OCI-LY1 (cell line): ENCODE measurements around the gene GCDH.
"Not testable (repeated sequence)": the region's sequence is repeated elsewhere in the genome, so short reads cannot be mapped to it uniquely, and the experiment has no call there.

Source experiments
- H2AFZ ChIP-seq: fragments of 200-600 bp; sonication (generic), shearing (Covaris generic); 2 replicates; pipeline ENCODE4 v1.6.0; 2014; ENCODE audit warnings: antibody characterized with exemption, mild to moderate bottlenecking, low read length
- H3F3A ChIP-seq: fragments of 200-600 bp; sonication (generic), shearing (Covaris generic); 2 replicates; pipeline ENCODE4 v1.6.0; 2014; ENCODE audit warnings: mild to moderate bottlenecking, antibody characterized with exemption, low read length, moderate library complexity; ENCODE audit not compliant: insufficient read depth
- H3K27ac ChIP-seq: fragments of 200-600 bp; sonication (generic); 2 replicates; pipeline ENCODE4 v1.5.1; 2014; ENCODE audit warnings: low read length, mixed run types, mild to moderate bottlenecking, low read depth; ENCODE audit not compliant: poor library complexity, severe bottlenecking
- H3K27me3 ChIP-seq: fragments of 200-600 bp; sonication (generic); 2 replicates; pipeline ENCODE4 v1.6.0; 2014; ENCODE audit warnings: antibody characterized with exemption, mild to moderate bottlenecking, low read length, moderate library complexity; ENCODE audit not compliant: insufficient read depth
- H3K36me3 ChIP-seq: fragments of 200-600 bp; sonication (generic); 2 replicates; pipeline ENCODE4 v1.6.1; 2014; ENCODE audit warnings: mild to moderate bottlenecking, antibody characterized with exemption, low read length, moderate library complexity, mixed read lengths; ENCODE audit not compliant: insufficient read depth
- H3K4me1 ChIP-seq: fragments of 200-600 bp; sonication (generic); 2 replicates; pipeline ENCODE4 v1.5.1; 2014; ENCODE audit warnings: mild to moderate bottlenecking, low read length, moderate library complexity; ENCODE audit not compliant: insufficient read depth, severe bottlenecking
- H3K4me2 ChIP-seq: fragments of 200-600 bp; sonication (generic), shearing (Covaris generic); 2 replicates; pipeline ENCODE4 v1.6.1; 2014; ENCODE audit warnings: low read length
- H3K4me3 ChIP-seq: fragments of 200-600 bp; sonication (generic); 2 replicates; pipeline ENCODE4 v1.5.1; 2014; ENCODE audit warnings: low read length, low read depth, mild to moderate bottlenecking, mixed read lengths; ENCODE audit not compliant: poor library complexity, severe bottlenecking
- H3K79me2 ChIP-seq: fragments of 200-600 bp; shearing (Covaris generic); 2 replicates; pipeline ENCODE4 v1.6.1; 2016; ENCODE audit warnings: mixed run types, low read length, mixed read lengths; ENCODE audit not compliant: insufficient read depth
- H3K9ac ChIP-seq: fragments of 200-600 bp; sonication (generic), shearing (Covaris generic); 2 replicates; pipeline ENCODE4 v1.6.1; 2014; ENCODE audit warnings: mild to moderate bottlenecking, low read length, mixed read lengths
- H3K9me2 ChIP-seq: fragments of 200-600 bp; sonication (generic), shearing (Covaris generic); 2 replicates; pipeline ENCODE4 v1.6.1; 2014; ENCODE audit warnings: low read depth, mild to moderate bottlenecking, low read length, mixed read lengths
- H3K9me3 ChIP-seq: fragments of 200-600 bp; shearing (Covaris generic); 2 replicates; pipeline ENCODE4 v1.6.1; 2014; ENCODE audit warnings: low read length, mixed read lengths
- H4K20me1 ChIP-seq: fragments of 200-600 bp; sonication (generic), shearing (Covaris generic); 2 replicates; pipeline ENCODE4 v1.6.0; 2016; ENCODE audit warnings: mild to moderate bottlenecking, low read length; ENCODE audit not compliant: insufficient read depth
- CTCF ChIP-seq: fragments of 200-600 bp; sonication (generic), shearing (Covaris generic); IDR thresholded peaks from 2 replicates; pipeline ENCODE4 v1.5.1; 2017; ENCODE audit warnings: mild to moderate bottlenecking, antibody characterized with exemption, low read length, moderate library complexity, mixed read lengths
- EZH2 ChIP-seq: fragments of 200-600 bp; sonication (generic), shearing (Covaris generic); IDR thresholded peaks from 2 replicates; pipeline ENCODE4 v1.8.0; 2017; ENCODE audit warnings: borderline replicate concordance, mixed run types, mild to moderate bottlenecking, antibody characterized with exemption, low read length, moderate library complexity, mixed read lengths

The GCDH gene

GRCh38 chr19:12913011-12913561 lies 22.1 kb downstream of the GCDH start:
- Histone ChIP-seq H3K4me1 (peaks cover 18% of the 10 kb centered on the region), H4K20me1 (no peaks in the 10 kb centered on the region), H3K9me3 (no peaks in the 10 kb centered on the region), H3K36me3 (no peaks in the 10 kb centered on the region), H3K27ac (no peak overlapping the region), H3K9ac (no peak overlapping the region), H3K4me3 (no peak overlapping the region), H3K27me3 (no peaks in the 10 kb centered on the region), H3K79me2 (no peaks in the 10 kb centered on the region), H3K9me2 (no peaks in the 10 kb centered on the region), H3F3A (no peaks in the 10 kb centered on the region), H3K4me2 (no peak overlapping the region), H2AFZ (no peak overlapping the region)
- TF ChIP-seq EZH2 (no peak), CTCF (no peak)

- Histone ChIP-seq H3K27ac (peak overlapping the region; percentile 53), H3K79me2 (no peaks in the 10 kb centered on the region), H3K9ac (peak overlapping the region; percentile 26; the same call in 1 of the 2 replicates), H3K36me3 (no peaks in the 10 kb centered on the region), H3K4me3 (no peak overlapping the region), H3K4me1 (peaks cover 24% of the 10 kb centered on the region), H3K27me3 (no peaks in the 10 kb centered on the region), H2AFZ (peak overlapping the region; percentile 58; the same call in 1 of the 2 replicates), H3K9me2 (no peaks in the 10 kb centered on the region), H3F3A (no peaks in the 10 kb centered on the region), H4K20me1 (no peaks in the 10 kb centered on the region), H3K9me3 (no peaks in the 10 kb centered on the region), H3K4me2 (peak overlapping the region; percentile 27; the same call in 1 of the 2 replicates)
- TF ChIP-seq CTCF (no peak), EZH2 (no peak)
These were observed 23.1 kb downstream of the GCDH start for GRCh38 chr19:12913851-12914690.

- H3K4me2 ChIP-seq, H3K27me3 ChIP-seq, H4K20me1 ChIP-seq, H3K9ac ChIP-seq, H3K9me2 ChIP-seq, H3K27ac ChIP-seq, H2AFZ ChIP-seq, H3F3A ChIP-seq, H3K9me3 ChIP-seq, H3K4me3 ChIP-seq, H3K36me3 ChIP-seq, H3K79me2 ChIP-seq: not testable (repeated sequence)
- H3K4me1 ChIP-seq: peaks cover 28% of the 10 kb centered on the region
These were observed 24.9 kb downstream of the GCDH start for GRCh38 chr19:12915860-12916259.
